Mucosa of stomach (tissue), 1 donor: ENCODE data around the gene IL1RL1.

Experiments
- H3K27me3 ChIP-seq: one replicate; pipeline ENCODE4 v1.7.0; 2013; ENCODE audit warnings: mild to moderate bottlenecking, low read length; ENCODE audit not compliant: control insufficient read depth, insufficient read depth
- H3K36me3 ChIP-seq: one replicate; pipeline ENCODE4 v1.7.0; 2013; ENCODE audit warnings: low read length; ENCODE audit not compliant: control insufficient read depth, insufficient read depth
- H3K4me1 ChIP-seq: one replicate; pipeline ENCODE4 v1.7.0; 2013; ENCODE audit warnings: mild to moderate bottlenecking, low read length; ENCODE audit not compliant: control insufficient read depth, insufficient read depth
- H3K4me3 ChIP-seq: one replicate; pipeline ENCODE4 v1.7.0; 2013; ENCODE audit warnings: low read length
- H3K9ac ChIP-seq: one replicate; pipeline ENCODE4 v1.7.0; 2013; ENCODE audit warnings: mild to moderate bottlenecking, low read length, moderate library complexity
- H3K9me3 ChIP-seq: one replicate; pipeline ENCODE4 v1.7.0; 2013; ENCODE audit warnings: mild to moderate bottlenecking, low read length, moderate library complexity; ENCODE audit not compliant: control insufficient read depth
- donor health status: Pancreatic carcinoma.

Gene IL1RL1

GRCh38 chr2:102391565-102391964 lies 80.2 kb downstream of the IL1RL1 start:
- no peak overlapping the region for H3K4me3 ChIP-seq
- no peaks in the 10 kb centered on the region for H3K27me3 ChIP-seq
- no peak overlapping the region for H3K9ac ChIP-seq
- H3K9me3 ChIP-seq = no peaks in the 10 kb centered on the region
- H3K36me3 ChIP-seq = no peaks in the 10 kb centered on the region
- H3K4me1 ChIP-seq = no peaks in the 10 kb centered on the region

- Histone ChIP-seq H3K4me3 (no peak overlapping the region), H3K9me3 (no peaks in the 10 kb centered on the region), H3K9ac (no peak overlapping the region), H3K36me3 (no peaks in the 10 kb centered on the region), H3K4me1 (no peaks in the 10 kb centered on the region), H3K27me3 (no peaks in the 10 kb centered on the region)
Measured at GRCh38 chr2:102392096-102392495, 80.7 kb downstream of the IL1RL1 start.

GRCh38 chr2:102392942-102393341 lies 81.6 kb downstream of the IL1RL1 start:
- Histone ChIP-seq H3K9ac (no peak overlapping the region), H3K36me3 (no peaks in the 10 kb centered on the region), H3K9me3 (no peaks in the 10 kb centered on the region), H3K4me1 (no peaks in the 10 kb centered on the region), H3K4me3 (no peak overlapping the region), H3K27me3 (no peaks in the 10 kb centered on the region)

- peaks cover 5% of the 10 kb centered on the region for H3K4me1 ChIP-seq
- no peaks in the 10 kb centered on the region for H3K9me3 ChIP-seq
Measured at GRCh38 chr2:102396012-102396411, 84.6 kb downstream of the IL1RL1 start.

GRCh38 chr2:102397209-102397608 lies 85.8 kb downstream of the IL1RL1 start:
- H3K27me3 ChIP-seq = no peaks in the 10 kb centered on the region
- H3K9me3 ChIP-seq = no peaks in the 10 kb centered on the region
- H3K9ac ChIP-seq = no peak overlapping the region
- no peaks in the 10 kb centered on the region for H3K36me3 ChIP-seq
- no peak overlapping the region for H3K4me3 ChIP-seq
- peaks cover 5% of the 10 kb centered on the region for H3K4me1 ChIP-seq

More at GRCh38 chr2:102396012-102396411, 84.6 kb downstream of the IL1RL1 start:
- Histone ChIP-seq H3K9ac (no peak overlapping the region), H3K4me3 (no peak overlapping the region), H3K36me3 (no peaks in the 10 kb centered on the region), H3K27me3 (no peaks in the 10 kb centered on the region)

- Histone ChIP-seq H3K27me3 (no peaks in the 10 kb centered on the region), H3K9me3 (no peaks in the 10 kb centered on the region), H3K4me1 (peaks cover 5% of the 10 kb centered on the region), H3K4me3 (no peak overlapping the region), H3K9ac (no peak overlapping the region), H3K36me3 (no peaks in the 10 kb centered on the region)
Measured at GRCh38 chr2:102399499-102400141, 88.3 kb downstream of the IL1RL1 start.

GRCh38 chr2:102401456-102401855 lies 90.1 kb downstream of the IL1RL1 start:
- H3K9ac ChIP-seq = no peak overlapping the region

More at GRCh38 chr2:102401456-102401855, 90.1 kb downstream of the IL1RL1 start:
- H3K27me3 ChIP-seq = no peaks in the 10 kb centered on the region
- peaks cover 5% of the 10 kb centered on the region for H3K4me1 ChIP-seq
- no peaks in the 10 kb centered on the region for H3K9me3 ChIP-seq
- no peak overlapping the region for H3K4me3 ChIP-seq
- H3K36me3 ChIP-seq = no peaks in the 10 kb centered on the region
